RPMI7951 (cell line): ENCODE results near the gene ANO9. TPM values are rescaled to one million over a fixed set of nuclear protein-coding genes. Genes with fewer than 3 reads are reported as not detected.
"Not testable (repeated sequence)": the region's sequence is repeated elsewhere in the genome, so short reads cannot be mapped to it uniquely, and the experiment has no call there.

Source experiments
- DNase-seq: peaks from one replicate; pipeline ENCODE4 v3.0.0-alpha.2; 2012; ENCODE audit warnings: low read depth
- total RNA-seq: library from RNA; depleted of rRNA; stranded (reverse); fragments of >200 nt; shearing (Covaris generic); gene quantifications from 2 replicates; pipeline ENCODE4 v1.2.3, GENCODE V29; 2014

Gene ANO9
- total RNA-seq, 1 experiment from 2014 or later: not detected

GRCh38 chr11:472272-472671, 30.5 kb upstream of the ANO9 start:
- no peak for DNase-seq

GRCh38 chr11:471468-472145, 29.8 kb upstream of the ANO9 start:
- no peak for DNase-seq

GRCh38 chr11:469684-470560, 28.1 kb upstream of the ANO9 start:
- peak; percentile 68 for DNase-seq

DNA sequence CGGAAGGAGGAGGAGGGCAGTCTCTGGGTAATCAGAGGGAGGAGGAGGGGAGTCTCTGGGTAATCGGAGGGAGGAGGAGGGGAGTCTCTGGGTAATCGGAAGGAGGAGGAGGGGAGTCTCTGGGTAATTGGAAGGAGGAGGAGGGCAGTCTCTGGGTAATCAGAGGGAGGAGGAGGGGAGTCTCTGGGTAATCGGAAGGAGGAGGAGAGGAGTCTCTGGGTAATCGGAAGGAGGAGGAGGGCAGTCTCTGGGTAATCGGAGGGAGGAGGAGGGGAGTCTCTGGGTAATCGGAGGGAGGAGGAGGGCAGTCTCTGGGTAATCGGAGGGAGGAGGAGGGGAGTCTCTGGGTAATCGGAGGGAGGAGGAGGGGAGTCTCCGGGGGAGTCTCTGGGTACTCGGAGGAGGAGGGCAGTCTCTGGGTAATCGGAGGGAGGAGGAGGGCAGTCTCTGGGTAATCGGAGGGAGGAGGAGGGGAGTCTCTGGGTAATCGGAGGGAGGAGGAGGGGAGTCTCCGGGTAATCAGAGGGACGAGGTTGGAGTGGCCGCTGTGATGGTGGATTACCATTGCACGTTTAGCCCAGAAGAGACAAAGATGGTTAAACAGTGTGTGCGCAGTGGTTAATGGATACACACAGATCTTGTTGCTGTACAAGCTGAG, 27.3 kb upstream of the ANO9 start:
- DNase-seq: not testable (repeated sequence)

DNA sequence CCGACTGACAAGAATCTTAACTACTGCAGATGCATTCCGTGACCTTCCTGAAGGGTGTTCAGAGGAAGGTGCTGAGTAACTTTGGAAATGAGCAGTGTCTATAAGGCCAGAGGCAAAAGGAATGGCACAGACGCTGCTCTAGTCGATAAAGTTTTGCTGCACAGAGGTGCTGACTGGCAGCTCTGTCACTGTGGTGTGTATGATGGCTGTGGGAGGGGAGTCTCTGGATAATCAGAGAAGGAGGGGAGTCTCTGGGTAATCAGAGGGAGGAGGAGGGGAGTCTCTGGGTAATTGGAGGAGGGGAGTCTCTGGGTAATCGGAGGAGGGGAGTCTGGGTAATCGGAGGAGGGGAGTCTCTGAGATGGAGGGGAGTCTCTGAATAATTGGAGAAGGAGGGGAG, 26.7 kb upstream of the ANO9 start:
- no peak for DNase-seq

GRCh38 chr11:468036-468435, 26.2 kb upstream of the ANO9 start:
- DNase-seq: no peak

GRCh38 chr11:465896-466530, 24.2 kb upstream of the ANO9 start:
- no peak for DNase-seq

DNA sequence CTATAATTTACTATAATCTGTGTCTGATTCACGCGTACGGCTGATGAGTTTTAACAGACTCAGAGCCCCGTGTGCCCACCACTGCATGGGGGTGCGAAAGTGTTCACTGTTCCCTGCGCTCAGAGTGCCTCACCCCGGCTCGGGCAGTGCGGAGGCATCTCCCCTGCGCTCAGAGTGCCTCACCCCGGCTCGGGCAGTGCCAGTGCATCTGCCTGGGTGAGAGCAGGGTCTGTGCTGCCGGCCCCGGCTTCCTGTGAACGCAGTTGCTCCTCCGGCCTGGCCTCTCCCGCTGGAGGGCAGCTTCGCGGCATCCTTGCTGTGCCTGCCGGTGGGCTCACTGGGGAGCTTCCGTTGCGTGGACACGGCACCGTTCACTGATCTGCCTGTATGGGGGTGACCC, 22.5 kb upstream of the ANO9 start:
- DNase-seq: no peak

DNA sequence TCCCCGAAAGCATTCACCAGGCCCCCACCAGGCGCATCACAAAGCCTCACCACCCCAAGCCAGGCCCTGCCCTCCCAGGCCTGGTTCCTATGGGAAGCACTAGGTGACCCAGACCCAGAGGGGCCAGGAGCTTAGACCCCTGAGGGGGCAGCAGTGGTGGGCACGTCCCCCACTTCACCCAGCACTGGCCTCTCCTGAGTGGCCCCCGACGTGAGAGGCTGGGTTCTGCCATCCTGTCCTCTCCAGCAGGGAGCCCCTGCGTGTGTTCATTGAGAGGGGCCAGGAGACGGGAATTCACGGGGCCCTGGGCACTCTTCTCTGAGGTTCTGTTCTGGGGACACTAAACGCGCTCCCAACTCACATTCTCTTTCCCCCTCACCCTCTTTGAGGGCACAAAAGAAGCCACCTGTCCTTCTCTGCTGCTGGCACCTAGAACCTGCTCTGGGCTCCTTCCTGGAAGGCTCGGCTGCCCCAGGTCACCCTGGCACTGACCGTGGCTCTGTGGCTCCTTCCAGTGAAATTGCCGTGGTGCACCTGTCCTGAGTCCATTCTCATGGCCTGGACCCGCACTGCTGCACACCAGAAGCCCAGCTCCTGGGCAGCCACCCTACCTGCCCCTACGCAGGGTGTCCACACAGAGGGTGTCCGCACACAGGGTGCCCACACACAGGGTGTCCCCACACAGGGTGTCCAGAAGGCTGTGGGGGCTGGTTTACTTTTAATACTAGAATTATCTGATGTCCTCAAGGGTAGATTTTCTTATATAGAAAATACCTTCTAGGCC, 20.5 kb upstream of the ANO9 start:
- no peak for DNase-seq

DNA sequence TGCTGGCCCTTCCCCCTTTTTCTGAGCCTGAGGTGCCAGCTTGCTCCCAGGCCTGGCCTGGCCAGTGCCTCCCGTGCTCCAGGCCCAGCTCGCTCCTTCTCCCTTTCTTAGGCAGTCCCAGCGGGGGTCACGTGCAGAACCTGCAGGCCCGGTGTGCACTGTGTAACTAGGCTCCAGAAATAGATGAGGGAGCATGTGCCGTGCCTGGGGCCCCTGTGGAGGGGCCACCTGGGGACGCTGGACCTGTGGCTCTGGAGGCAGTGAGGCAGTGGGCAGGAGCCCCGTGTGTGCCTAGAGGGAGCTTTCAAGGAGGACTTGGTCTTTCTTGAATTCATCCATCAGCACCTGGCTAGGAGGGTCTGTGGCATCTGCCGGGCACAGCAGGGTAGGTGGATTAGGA, 19.8 kb upstream of the ANO9 start:
- DNase-seq: no peak

DNA sequence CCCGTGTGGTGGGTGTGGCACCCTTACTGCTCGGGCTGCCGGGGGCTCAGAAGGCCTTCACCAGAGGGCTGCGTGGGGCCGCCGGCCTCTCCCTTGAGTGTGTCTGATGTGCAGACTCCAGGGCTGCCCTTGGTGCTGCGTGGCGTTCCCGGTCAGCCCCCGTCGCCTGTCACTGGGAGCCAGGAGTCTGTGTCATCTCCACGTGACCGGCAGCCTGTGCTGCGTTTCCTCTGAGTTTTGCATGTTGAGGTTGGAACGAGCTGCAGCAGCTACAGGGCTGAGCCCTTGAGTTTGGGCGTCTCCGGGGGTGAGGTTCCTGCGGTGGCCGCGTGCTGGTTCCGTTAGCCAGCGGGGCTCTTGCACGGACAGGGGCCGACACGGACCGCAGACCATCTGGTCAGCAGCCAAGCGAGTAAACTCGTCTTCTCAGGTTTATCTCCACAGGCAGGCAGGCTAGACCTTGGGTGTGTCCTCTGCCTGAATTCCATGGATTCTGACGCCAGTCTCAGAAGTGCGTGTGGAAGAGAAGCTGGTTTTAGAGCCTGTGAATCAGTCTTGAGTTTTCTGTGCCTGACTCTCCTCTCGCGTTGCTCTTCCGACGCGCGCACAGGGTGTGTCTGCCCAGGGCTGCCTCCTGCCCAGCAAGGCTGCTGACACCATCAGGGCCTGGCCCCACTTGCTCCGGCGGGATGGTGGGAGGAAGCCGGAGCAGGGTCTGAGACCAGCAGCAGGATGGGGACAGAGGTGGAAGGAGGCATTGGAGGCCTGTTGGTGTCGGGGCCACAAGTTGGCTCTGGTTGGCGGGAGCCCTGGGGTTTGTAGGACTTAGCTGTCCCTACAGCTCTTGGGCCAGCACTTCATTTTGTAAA, 18.8 kb upstream of the ANO9 start:
- peak; percentile 86 for DNase-seq

DNA sequence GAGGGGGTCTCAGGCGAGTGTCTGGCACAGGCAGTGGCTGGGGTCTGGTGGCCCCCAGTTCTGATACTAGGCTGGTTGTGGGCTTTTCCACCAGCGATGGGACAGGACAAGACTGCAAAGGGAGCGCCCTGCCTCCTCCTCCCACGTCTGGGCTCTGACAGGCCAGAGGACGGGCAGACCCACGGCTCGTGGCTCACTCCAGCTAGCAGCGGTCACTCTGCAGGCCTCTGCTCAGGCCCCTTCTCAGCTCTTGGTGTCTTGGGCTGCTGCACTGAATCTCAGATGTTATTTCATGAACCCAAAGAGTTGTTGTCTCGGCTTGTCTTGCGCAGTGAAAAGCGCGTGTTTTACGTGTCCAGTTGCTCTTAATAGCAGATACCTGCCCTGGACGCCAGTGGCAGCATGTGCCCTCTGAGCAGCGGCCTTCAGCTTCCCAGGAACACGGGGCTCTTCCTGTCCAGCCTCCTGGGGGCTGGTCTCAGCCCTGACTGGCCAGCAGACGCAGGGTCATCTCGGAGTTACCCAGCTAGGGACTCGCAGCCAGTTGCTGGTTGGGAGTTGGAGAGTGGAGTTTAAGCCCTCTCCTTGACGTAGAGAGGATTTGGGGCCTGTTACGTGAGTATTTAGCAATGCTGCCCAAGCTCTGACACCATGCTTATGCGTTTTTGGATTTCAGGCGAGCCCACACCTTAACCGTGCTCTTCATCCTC, 17.9 kb upstream of the ANO9 start:
- no peak for DNase-seq

GRCh38 chr11:457111-457760, 15.4 kb upstream of the ANO9 start:
- no peak for DNase-seq

GRCh38 chr11:456533-456932, 14.7 kb upstream of the ANO9 start:
- DNase-seq: no peak

- no peak for DNase-seq
Observed at GRCh38 chr11:455566-456147, 13.8 kb upstream of the ANO9 start.

DNA sequence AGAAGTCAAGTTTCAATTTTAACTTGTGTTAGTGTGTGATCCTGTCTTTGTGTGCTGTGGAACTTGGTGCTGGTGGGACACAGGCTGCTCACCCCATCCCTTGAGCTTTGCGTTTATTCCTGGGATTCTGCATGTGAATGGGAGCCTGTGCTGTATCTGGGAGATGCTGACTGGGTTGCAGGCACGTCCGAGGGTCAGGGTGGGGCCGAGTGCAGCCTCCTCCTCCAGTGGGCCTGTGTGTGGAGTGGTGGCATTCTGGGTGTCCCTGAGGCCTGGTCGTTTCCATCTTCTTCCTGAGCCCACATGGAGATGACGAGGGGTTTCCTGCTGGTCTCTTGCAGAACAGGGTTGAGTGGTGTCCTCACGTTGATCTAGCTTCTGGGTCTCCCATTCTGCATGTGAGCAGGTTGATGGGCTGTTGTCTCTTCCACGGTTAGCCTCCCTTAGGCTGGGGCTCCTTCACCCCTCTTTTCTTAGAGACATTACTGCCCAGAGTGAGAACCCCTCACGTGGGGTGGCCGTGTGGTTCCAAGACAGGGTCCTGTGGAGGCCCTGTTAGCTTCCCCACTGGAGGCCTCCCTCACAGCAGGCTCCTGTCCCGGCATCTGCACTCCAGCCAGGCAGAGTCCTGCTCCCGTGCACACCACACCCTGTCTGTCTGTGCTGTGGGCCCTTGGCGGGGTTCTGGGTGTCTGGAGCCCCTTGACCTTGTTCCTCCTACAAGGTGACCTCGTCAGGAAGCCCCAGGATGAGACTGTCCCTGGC, 13.2 kb upstream of the ANO9 start:
- DNase-seq: no peak

GRCh38 chr11:454043-454442, 12.2 kb upstream of the ANO9 start:
- DNase-seq: no peak

DNA sequence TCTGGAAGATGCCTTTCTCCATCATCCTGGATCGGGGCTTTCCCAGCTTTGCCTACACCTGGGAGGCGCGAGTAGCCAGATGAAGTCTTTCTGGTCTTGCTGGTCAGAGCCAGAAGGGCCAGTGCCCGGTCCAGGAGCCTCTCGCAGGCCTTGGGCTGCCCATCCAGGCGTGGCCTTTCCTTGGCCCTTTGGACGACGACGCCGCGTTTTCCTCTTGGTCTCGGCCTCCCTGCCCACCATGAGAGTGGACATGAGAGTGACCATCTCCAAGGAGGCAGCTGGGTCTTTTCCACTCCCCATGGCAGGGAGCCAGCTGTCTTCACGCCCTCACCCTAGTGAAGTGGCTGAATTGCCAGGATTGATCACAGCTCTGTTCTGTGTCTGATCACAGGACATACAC, 11.8 kb upstream of the ANO9 start:
- no peak for DNase-seq
